HTERT RPE-1 (cell line): Measurements from ENCODE around the gene CYP20A1.

Experiments used
- in situ Hi-C: fragments of 300-500 bp; cut with MboI; formaldehyde crosslinking; loops from 4 replicates; pipeline ENCODE4 v1.14.3; 2020; ENCODE audit warnings: low sequenced_read_pairs

Gene CYP20A1

DNA sequence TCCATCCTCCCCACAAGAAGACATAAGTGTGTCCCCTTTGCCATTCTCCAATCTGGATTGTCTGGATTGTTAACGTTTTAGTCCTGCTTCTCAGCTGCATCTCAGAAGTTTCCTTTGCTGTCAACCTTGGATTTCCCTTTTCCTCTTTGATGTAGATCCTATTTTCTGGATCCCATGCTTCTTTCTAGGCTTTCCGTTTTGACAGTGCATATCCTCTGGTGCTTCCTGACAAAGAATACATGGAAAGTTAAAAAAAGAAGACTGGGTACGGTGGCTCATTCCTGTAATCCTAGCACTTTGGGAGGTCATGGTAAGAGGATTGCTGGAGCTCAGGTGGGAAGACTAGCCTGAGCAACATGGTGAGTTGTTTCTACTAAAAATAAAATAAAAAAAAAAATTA is 116.1 kb downstream of the CYP20A1 start:
- in situ Hi-C loops = no loop called here
